ENCODE data around the gene SHQ1. TPM values are rescaled to one million over a fixed set of nuclear protein-coding genes. Genes with fewer than 3 reads are reported as not detected.
A peak's percentile ranks its signal among the peaks of the same experiment; 100 is the strongest.

The SHQ1 gene
- total RNA-seq, 1 experiment from 2014 or later: 22.3 TPM

DNA sequence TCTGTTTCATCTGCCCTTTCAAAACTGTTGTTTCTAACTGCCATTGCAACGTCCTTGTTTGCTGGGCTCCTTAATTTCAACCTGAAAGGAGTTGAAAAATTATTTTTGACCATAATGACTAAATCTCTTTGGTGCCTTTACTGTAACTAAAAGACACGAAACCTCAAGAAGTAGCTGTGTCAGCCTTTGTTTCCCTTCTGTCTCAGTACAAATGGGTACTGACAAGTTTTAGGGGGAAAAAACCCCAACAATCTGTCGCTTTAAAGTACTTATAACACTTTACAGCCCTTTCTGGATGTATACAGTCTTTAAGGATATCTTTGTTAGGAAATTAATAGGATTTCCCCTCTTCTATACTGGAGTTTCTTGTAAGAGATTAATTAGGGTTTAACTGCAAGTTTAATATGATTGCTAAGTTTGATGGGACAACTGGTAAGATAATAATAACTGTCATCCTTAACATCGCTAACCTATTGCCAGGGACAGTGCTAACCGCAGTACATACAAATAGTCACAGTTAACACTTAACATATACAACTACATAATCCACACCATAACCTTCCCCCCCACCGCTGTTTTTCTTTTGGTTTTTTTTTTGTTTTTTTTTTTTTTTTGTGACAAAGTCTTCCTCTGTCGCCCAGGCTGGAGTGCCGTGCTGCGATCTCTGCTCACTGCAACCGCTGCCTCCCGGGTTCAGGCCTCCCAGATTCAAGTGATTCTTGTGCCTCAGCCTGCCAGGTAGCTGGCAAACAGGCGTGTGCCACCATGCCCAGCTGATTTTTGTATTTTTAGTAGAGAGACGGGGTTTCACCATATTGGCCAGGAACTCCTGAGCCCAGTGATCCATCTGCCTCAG lies 41.3 kb upstream of the SHQ1 start:
- Mint-ChIP-seq H3K27ac (ENCODE audit: unreplicated experiment) (no peak overlapping the region), H3K4me1 (ENCODE audit: low read depth, unreplicated experiment) (peaks cover 8% of the 10 kb centered on the region), H3K9me3 (ENCODE audit: low read depth, unreplicated experiment) (no peaks in the 10 kb centered on the region), H3K4me3 (ENCODE audit: low read depth, unreplicated experiment) (no peak overlapping the region), H3K36me3 (ENCODE audit: insufficient read depth, unreplicated experiment) (no peaks in the 10 kb centered on the region), H3K27me3 (ENCODE audit: unreplicated experiment) (peaks cover 61% of the 10 kb centered on the region)
- TF ChIP-seq, protein P1, sequence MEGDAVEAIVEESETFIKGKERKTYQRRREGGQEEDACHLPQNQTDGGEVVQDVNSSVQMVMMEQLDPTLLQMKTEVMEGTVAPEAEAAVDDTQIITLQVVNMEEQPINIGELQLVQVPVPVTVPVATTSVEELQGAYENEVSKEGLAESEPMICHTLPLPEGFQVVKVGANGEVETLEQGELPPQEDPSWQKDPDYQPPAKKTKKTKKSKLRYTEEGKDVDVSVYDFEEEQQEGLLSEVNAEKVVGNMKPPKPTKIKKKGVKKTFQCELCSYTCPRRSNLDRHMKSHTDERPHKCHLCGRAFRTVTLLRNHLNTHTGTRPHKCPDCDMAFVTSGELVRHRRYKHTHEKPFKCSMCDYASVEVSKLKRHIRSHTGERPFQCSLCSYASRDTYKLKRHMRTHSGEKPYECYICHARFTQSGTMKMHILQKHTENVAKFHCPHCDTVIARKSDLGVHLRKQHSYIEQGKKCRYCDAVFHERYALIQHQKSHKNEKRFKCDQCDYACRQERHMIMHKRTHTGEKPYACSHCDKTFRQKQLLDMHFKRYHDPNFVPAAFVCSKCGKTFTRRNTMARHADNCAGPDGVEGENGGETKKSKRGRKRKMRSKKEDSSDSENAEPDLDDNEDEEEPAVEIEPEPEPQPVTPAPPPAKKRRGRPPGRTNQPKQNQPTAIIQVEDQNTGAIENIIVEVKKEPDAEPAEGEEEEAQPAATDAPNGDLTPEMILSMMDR (IDR thresholded peaks at IDR 0.05; ENCODE audit: unreplicated experiment): no peak
- no peak for DNase-seq
- intact Hi-C loops (cut with micrococcal nuclease; ENCODE audit: unreplicated experiment): no loop called here
- CTCF ChIA-PET: interaction anchor here (1.4 kb wide), 1 partner anchor 41 kb away, joined by 3 read pairs; the partner anchor contains the start of gene SHQ1
- BruUV-seq (replicated peaks): no TSS peak

GRCh38 chr3:72888546-72889309 lies 40.5 kb upstream of the SHQ1 start:
- H3K27ac Mint-ChIP-seq (ENCODE audit: unreplicated experiment): no peak overlapping the region
- no peaks in the 10 kb centered on the region for H3K9me3 Mint-ChIP-seq (ENCODE audit: low read depth, unreplicated experiment)
- TF ChIP-seq, protein P1 (IDR thresholded peaks at IDR 0.05; ENCODE audit: unreplicated experiment): no peak
- no TSS peak for BruUV-seq (replicated peaks)
- CTCF ChIA-PET: interaction anchor here (1.4 kb wide), 1 partner anchor 40 kb away, joined by 3 read pairs; the partner anchor contains the start of gene SHQ1
- H3K4me3 Mint-ChIP-seq (ENCODE audit: low read depth, unreplicated experiment): peak overlapping the region; percentile 74
- no peak for DNase-seq
- intact Hi-C loops (cut with micrococcal nuclease; ENCODE audit: unreplicated experiment): no loop called here
- H3K27me3 Mint-ChIP-seq (ENCODE audit: unreplicated experiment): peaks cover 59% of the 10 kb centered on the region
- H3K36me3 Mint-ChIP-seq (ENCODE audit: insufficient read depth, unreplicated experiment): no peaks in the 10 kb centered on the region
- H3K4me1 Mint-ChIP-seq (ENCODE audit: low read depth, unreplicated experiment): peaks cover 8% of the 10 kb centered on the region

DNA sequence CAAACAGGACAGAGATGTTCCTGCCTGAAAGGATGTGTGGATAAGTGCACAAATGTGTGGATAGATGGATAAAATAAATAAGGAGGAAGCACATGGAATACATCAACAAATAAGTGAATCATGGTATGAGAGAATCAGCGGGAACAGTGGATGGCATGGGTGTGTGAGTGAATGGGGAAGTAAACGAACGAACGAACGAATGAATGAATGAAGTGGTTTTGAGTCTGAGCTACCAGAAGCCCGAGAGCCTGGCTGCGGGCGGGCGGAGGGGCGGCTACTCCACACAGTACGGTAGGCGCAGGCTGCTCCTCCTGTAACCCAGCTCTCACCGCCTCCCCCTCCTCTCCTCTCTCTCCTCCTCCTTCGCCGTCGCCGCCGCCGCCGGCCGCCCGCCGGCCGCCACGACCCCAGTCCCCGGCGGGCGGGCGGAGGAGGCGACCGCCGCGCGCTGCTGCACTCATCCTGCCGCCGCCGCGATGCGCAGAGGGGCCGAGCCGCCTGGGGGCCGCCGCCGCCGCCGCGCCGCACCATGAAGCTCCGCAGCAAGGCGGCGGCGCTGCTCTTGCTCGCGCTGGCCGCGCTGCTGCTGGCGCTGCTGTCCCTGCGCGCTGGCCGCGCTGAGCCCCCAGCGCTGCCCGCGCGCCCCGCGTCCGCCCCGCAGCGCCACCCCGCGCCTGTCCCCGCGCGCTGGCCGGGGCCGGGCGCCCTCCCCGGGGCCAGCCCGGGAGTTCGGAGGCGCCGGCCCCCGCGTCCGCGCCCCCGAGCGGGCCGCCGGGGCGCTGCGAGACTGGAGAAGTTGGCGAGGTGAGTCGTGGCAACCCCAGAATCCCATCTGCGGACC lies 39.7 kb upstream of the SHQ1 start, which contains the start of gene GXYLT2:
Gene GXYLT2 (plus strand): TSS at position 342 of the 841 bp plus-strand sequence. CDS start 188 bp downstream, at position 530.
- H3K9me3 Mint-ChIP-seq (ENCODE audit: low read depth, unreplicated experiment): no peaks in the 10 kb centered on the region
- H3K27me3 Mint-ChIP-seq (ENCODE audit: unreplicated experiment): peaks cover 51% of the 10 kb centered on the region
- TF ChIP-seq, protein P1 (IDR thresholded peaks at IDR 0.05; ENCODE audit: unreplicated experiment): no peak
- peaks cover 8% of the 10 kb centered on the region for H3K4me1 Mint-ChIP-seq (ENCODE audit: low read depth, unreplicated experiment)
- H3K36me3 Mint-ChIP-seq (ENCODE audit: insufficient read depth, unreplicated experiment): no peaks in the 10 kb centered on the region
- H3K27ac Mint-ChIP-seq (ENCODE audit: unreplicated experiment): no peak within 1 kb of the TSS
- intact Hi-C loops (cut with micrococcal nuclease; ENCODE audit: unreplicated experiment): no loop called here
- H3K4me3 Mint-ChIP-seq (ENCODE audit: low read depth, unreplicated experiment): peak within 1 kb of the TSS; percentile 74
- no TSS peak for BruUV-seq (replicated peaks)
- DNase-seq: peak; percentile 38
- CTCF ChIA-PET: interaction anchor here (0.6 kb wide), 2 partner anchors 49 to 75 kb away, joined by 3 to 4 read pairs; no protein-coding TSS in a partner anchor

GRCh38 chr3:72887343-72887704 lies 39.1 kb upstream of the SHQ1 start:
- TF ChIP-seq, protein P1 (IDR thresholded peaks at IDR 0.05; ENCODE audit: unreplicated experiment): no peak
- Mint-ChIP-seq H3K4me3 (ENCODE audit: low read depth, unreplicated experiment) (peak overlapping the region; percentile 74), H3K4me1 (ENCODE audit: low read depth, unreplicated experiment) (peaks cover 8% of the 10 kb centered on the region), H3K27ac (ENCODE audit: unreplicated experiment) (no peak overlapping the region), H3K27me3 (ENCODE audit: unreplicated experiment) (peaks cover 45% of the 10 kb centered on the region), H3K9me3 (ENCODE audit: low read depth, unreplicated experiment) (no peaks in the 10 kb centered on the region), H3K36me3 (ENCODE audit: insufficient read depth, unreplicated experiment) (no peaks in the 10 kb centered on the region)
- intact Hi-C loops (cut with micrococcal nuclease; ENCODE audit: unreplicated experiment): no loop called here
- DNase-seq: no peak
- no TSS peak for BruUV-seq (replicated peaks)
- CTCF ChIA-PET: interaction anchor here (0.5 kb wide), 2 partner anchors 47 to 61 kb away, joined by 3 read pairs; no protein-coding TSS in a partner anchor

Measured in Calu3 (cell line).